HepG2 (cell line): ENCODE data around the gene UBXN6. TPM values are rescaled to one million over a fixed set of nuclear protein-coding genes. Genes with fewer than 3 reads are reported as not detected.

ENCODE experiments used
- AGO2 ChIP-seq: fragments of 200-400 bp; formaldehyde crosslinking; optimal IDR thresholded peaks from 2 replicates; pipeline ENCODE3; 2017; ENCODE audit warnings: mild to moderate bottlenecking, low read depth, low read length, moderate library complexity
- ATM ChIP-seq: fragments of 450-650 bp; IDR thresholded peaks from 2 replicates; pipeline ENCODE4 v1.7.1; 2017; ENCODE audit warnings: mild to moderate bottlenecking, borderline replicate concordance
- CREB3 ChIP-seq: sonication (generic); formaldehyde crosslinking; IDR thresholded peaks from 2 replicates; pipeline ENCODE4 v1.5.0; 2020; ENCODE audit warnings: missing genetic modification reagents
- EZH2 ChIP-seq: conservative IDR thresholded peaks from 2 replicates; pipeline ENCODE4 v1.6.1; 2012; ENCODE audit warnings: mild to moderate bottlenecking, low read depth, low read length, moderate library complexity
- FOSL2 ChIP-seq: sonication (generic); formaldehyde crosslinking; IDR thresholded peaks from 2 replicates; pipeline ENCODE4 v1.4.0; 2020; ENCODE audit warnings: missing genetic modification reagents
- GATAD2A ChIP-seq: IDR thresholded peaks from 2 replicates; pipeline ENCODE4 v1.6.1; 2016
- HES4 ChIP-seq: sonication (generic); formaldehyde crosslinking; IDR thresholded peaks from 2 replicates; pipeline ENCODE4 v1.9.0; 2021; ENCODE audit warnings: mild to moderate bottlenecking, missing genetic modification reagents, borderline replicate concordance
- IRF9 ChIP-seq: sonication (generic); formaldehyde crosslinking; IDR thresholded peaks from 2 replicates; pipeline ENCODE4 v1.8.0; 2022; ENCODE audit warnings: missing genetic modification reagents, mild to moderate bottlenecking, borderline replicate concordance
- KLF12 ChIP-seq: sonication (generic); formaldehyde crosslinking; IDR thresholded peaks from 2 replicates; pipeline ENCODE4 v1.4.0; 2020; ENCODE audit warnings: missing genetic modification reagents, borderline replicate concordance
- MTF2 ChIP-seq: sonication (generic); formaldehyde crosslinking; IDR thresholded peaks from 2 replicates; pipeline ENCODE4 v1.5.0; 2020; ENCODE audit warnings: missing genetic modification reagents, borderline replicate concordance
- NCOA1 ChIP-seq: sonication (generic); formaldehyde crosslinking; IDR thresholded peaks from 2 replicates; pipeline ENCODE4 v1.9.0; 2021; ENCODE audit warnings: missing genetic modification reagents
- NR2C2 ChIP-seq: sonication (generic); formaldehyde crosslinking; IDR thresholded peaks from 2 replicates; pipeline ENCODE4 v1.4.0; 2020; ENCODE audit warnings: missing genetic modification reagents, mild to moderate bottlenecking, moderate library complexity, borderline replicate concordance
- POGZ ChIP-seq: sonication (generic); formaldehyde crosslinking; IDR thresholded peaks from 2 replicates; pipeline ENCODE4 v1.4.0; 2020; ENCODE audit warnings: mild to moderate bottlenecking, missing genetic modification reagents
- SNRNP70 ChIP-seq: fragments of 200-400 bp; formaldehyde crosslinking; IDR thresholded peaks from 2 replicates; pipeline ENCODE4 v1.6.1; 2017; ENCODE audit warnings: mild to moderate bottlenecking, low read depth, low read length, moderate library complexity
- SP1 ChIP-seq, 2 experiments: fragments of 450-650 bp in 1 of 2; sonication (generic) in 1 of 2; formaldehyde crosslinking in 1 of 2; IDR thresholded peaks; 2 replicates each; pipeline versions ENCODE4 v1.4.0 to v1.6.1; 2016 to 2020; ENCODE audit warnings: missing genetic modification reagents in 1 of 2
- STAT5B ChIP-seq: sonication (generic); formaldehyde crosslinking; IDR thresholded peaks from 2 replicates; pipeline ENCODE4 v1.4.0; 2020; ENCODE audit warnings: missing genetic modification reagents
- TGIF2 ChIP-seq: IDR thresholded peaks from 2 replicates; pipeline ENCODE4 v1.6.1; 2016; ENCODE audit warnings: control low read depth, missing compliant biosample characterization
- ZC3H13 ChIP-seq: sonication (generic); formaldehyde crosslinking; IDR thresholded peaks from 2 replicates; pipeline ENCODE4 v1.8.1; 2023; ENCODE audit warnings: mild to moderate bottlenecking, missing genetic modification reagents, moderate library complexity
- ZFP37 ChIP-seq: sonication (generic); formaldehyde crosslinking; IDR thresholded peaks from 2 replicates; pipeline ENCODE4 v1.4.0; 2020; ENCODE audit warnings: missing genetic modification reagents, borderline replicate concordance
- ZFYVE20 ChIP-seq: sonication (generic); formaldehyde crosslinking; IDR thresholded peaks from 2 replicates; pipeline ENCODE4 v1.8.0; 2023; ENCODE audit warnings: low read depth, mild to moderate bottlenecking, moderate library complexity, missing genetic modification reagents, borderline replicate concordance
- ZNF224 ChIP-seq: sonication (generic); formaldehyde crosslinking; IDR thresholded peaks from 2 replicates; pipeline ENCODE4 v1.5.0; 2020; ENCODE audit warnings: mild to moderate bottlenecking, missing genetic modification reagents
- ZNF281 ChIP-seq: sonication (generic); formaldehyde crosslinking; IDR thresholded peaks from 2 replicates; pipeline ENCODE4 v1.4.0; 2020; ENCODE audit warnings: missing genetic modification reagents, borderline replicate concordance
- ZNF335 ChIP-seq: sonication (generic); formaldehyde crosslinking; IDR thresholded peaks from 2 replicates; pipeline ENCODE4 v1.4.0; 2020; ENCODE audit warnings: missing genetic modification reagents
- ZNF543 ChIP-seq: sonication (generic); formaldehyde crosslinking; IDR thresholded peaks from 2 replicates; pipeline ENCODE4 v1.4.0; 2020; ENCODE audit warnings: mild to moderate bottlenecking, missing genetic modification reagents
- ZNF740 ChIP-seq: sonication (generic); formaldehyde crosslinking; IDR thresholded peaks from 2 replicates; pipeline ENCODE4 v1.4.0; 2020; ENCODE audit warnings: missing genetic modification reagents
- ZNF816 ChIP-seq: sonication (generic); formaldehyde crosslinking; IDR thresholded peaks from 2 replicates; pipeline ENCODE4 v1.8.0; 2022; ENCODE audit warnings: missing genetic modification reagents, mild to moderate bottlenecking, borderline replicate concordance
- polyA plus RNA-seq, 8 experiments: library from polyadenylated mRNA; depleted of rRNA in 3 of 8; stranded (reverse) in 7 of 8; unstranded in 1 of 8; fragments of >200 nt; fragmentation: Illumina TruSeq in 4 of 8; extraction: Trizol in 4 of 8; gene quantifications; 2 replicates each; pipeline versions ENCODE4 v1.2.1 to v1.2.3, GENCODE V29; 2011 to 2016; ENCODE audit warnings: low read depth in 4 of 8, missing spikeins in 1 of 8, mixed read lengths in 1 of 8; ENCODE audit not compliant: insufficient read depth in 1 of 8
- total RNA-seq, 5 experiments: library from RNA; depleted of rRNA; stranded (reverse); fragments of >200 nt; fragmentation: Illumina TruSeq; extraction: Trizol; gene quantifications; 2 replicates each; pipeline ENCODE4 v1.2.3, GENCODE V29; 2016; ENCODE audit warnings: low read depth in 1 of 5

The UBXN6 gene
- total and polyA plus RNA-seq, 2 of the 13 experiments (the other 11 are each of a cell fraction or from before 2014, with no cell fraction given) = 34.9 to 35.5 TPM

- TF ChIP-seq FOSL2 (CRISPR knock-in tag) = peak; percentile 38
- peak; percentile 90 for TF ChIP-seq NR2C2
- no peak for TF ChIP-seq NCOA1 (CRISPR knock-in tag)
- TF ChIP-seq ZFYVE20 (CRISPR knock-in tag) = no peak; the same call in 1 of the 2 replicates
- peak; percentile 21; the same call in 1 of the 2 replicates for TF ChIP-seq KLF12 (CRISPR knock-in tag)
- peak; percentile 63 for TF ChIP-seq AGO2
- TF ChIP-seq ZNF335 = no peak
- no peak for TF ChIP-seq ZNF224
- no peak for TF ChIP-seq MTF2 (CRISPR knock-in tag)
- TF ChIP-seq ZNF816 (CRISPR knock-in tag) = no peak
- TF ChIP-seq POGZ (CRISPR knock-in tag) = peak; percentile 61
- TF ChIP-seq EZH2 = no peak
- no peak for TF ChIP-seq SNRNP70
- TF ChIP-seq HES4 (CRISPR knock-in tag) = peak; percentile 59; the same call in 1 of the 2 replicates
- TF ChIP-seq ZFP37 = no peak
- no peak for TF ChIP-seq ATM
- 0 out of 2 replicates have a peak, but pooled peaks have one; percentile 50 for TF ChIP-seq ZNF543 (CRISPR knock-in tag)
- no peak for TF ChIP-seq CREB3 (CRISPR knock-in tag)
- no peak for TF ChIP-seq TGIF2 (CRISPR knock-in tag)
- TF ChIP-seq ZC3H13 (CRISPR knock-in tag) = no peak
- TF ChIP-seq ZNF740 (CRISPR knock-in tag) = peak; percentile 73
- no peak for TF ChIP-seq STAT5B (CRISPR knock-in tag)
- TF ChIP-seq GATAD2A (CRISPR knock-in tag) = peak; percentile 35; the same call in 1 of the 2 replicates
- no peak; the same call in 1 of the 2 replicates for TF ChIP-seq IRF9 (CRISPR knock-in tag)
- peak; percentile 88 for TF ChIP-seq SP1 (IDR thresholded peaks at IDR 0.05)
- TF ChIP-seq SP1 (CRISPR knock-in tag; IDR thresholded peaks at IDR 0.05) = peak; percentile 50; the same call in 1 of the 2 replicates
- TF ChIP-seq ZNF281 (CRISPR knock-in tag) = no peak
Measured at GRCh38 chr19:4402171-4403004, 55.2 kb downstream of the UBXN6 start, which contains the start of gene CHAF1A (continued).
